SK-N-SH (cell line): ENCODE data around the gene TWF2. TPM values are rescaled to one million over a fixed set of nuclear protein-coding genes. Genes with fewer than 3 reads are reported as not detected.
A peak's percentile ranks its signal among the peaks of the same experiment; 100 is the strongest.

Source experiments
- CTCF ChIA-PET: fragments of 300-600, 350-600 bp; formaldehyde crosslinking; extraction: SDS; loops from one replicate; lab custom pipeline; 2021; lab: Yijun Ruan, JAX
- POLR2A ChIA-PET: fragments of 350-600 bp; sonication (Branson Sonifier 250); formaldehyde crosslinking; extraction: SDS; loops from one replicate; lab custom pipeline; 2020; ENCODE audit warnings: antibody characterized with exemption, inconsistent platforms; lab: Yijun Ruan, JAX
- DNase-seq: peaks from one replicate; pipeline ENCODE4 v3.0.0; 2012
- H2AFZ ChIP-seq: fragments of 200-600 bp; sonication (generic); 2 replicates; pipeline ENCODE4 v1.8.1; 2016; ENCODE audit warnings: antibody characterized with exemption, mild to moderate bottlenecking, low read depth
- H3F3A ChIP-seq: fragments of 200-600 bp; sonication (generic); replicated peaks from 2 replicates; pipeline ENCODE3; 2016; ENCODE audit warnings: antibody characterized with exemption, mild to moderate bottlenecking; ENCODE audit not compliant: insufficient read depth
- H3K27ac ChIP-seq, 2 experiments: fragments of 200-500 bp in 1 of 2; fragments of 200-600 bp in 1 of 2; sonication (Bioruptor generic) in 1 of 2; sonication (generic), shearing (Covaris generic) in 1 of 2; 2 replicates each; pipeline versions ENCODE4 v1.5.1 to v1.6.1; 2014 to 2016; ENCODE audit warnings: low read depth in 2 of 2, inconsistent platforms in 1 of 2, low read length in 1 of 2, mild to moderate bottlenecking in 1 of 2, mixed read lengths in 1 of 2
- H3K27me3 ChIP-seq: fragments of 200-600 bp; sonication (generic), shearing (Covaris generic); 2 replicates; pipeline ENCODE4 v1.6.1; 2016; ENCODE audit warnings: mixed run types; ENCODE audit not compliant: insufficient read depth
- H3K36me3 ChIP-seq, 2 experiments: fragments of 200-500 bp in 1 of 2; fragments of 200-600 bp in 1 of 2; sonication (Bioruptor generic) in 1 of 2; sonication (generic) in 1 of 2; replicated peaks in 1 of 2; 2 replicates each; pipeline versions ENCODE3 to v1.5.1; 2014 to 2016; ENCODE audit warnings: low read length in 1 of 2, mild to moderate bottlenecking in 1 of 2; ENCODE audit not compliant: insufficient read depth in 2 of 2, control insufficient read depth in 1 of 2
- H3K4me1 ChIP-seq, 2 experiments: fragments of 200-500 bp in 1 of 2; fragments of 200-600 bp in 1 of 2; sonication (Bioruptor generic) in 1 of 2; sonication (generic), shearing (Covaris generic) in 1 of 2; 2 replicates each; pipeline versions ENCODE4 v1.5.1 to v1.6.1; 2014 to 2016; ENCODE audit warnings: low read depth in 1 of 2, low read length in 1 of 2, mixed run types in 1 of 2; ENCODE audit not compliant: insufficient read depth in 2 of 2, control insufficient read depth in 1 of 2
- H3K4me2 ChIP-seq: fragments of 200-600 bp; sonication (generic), shearing (Covaris generic); 2 replicates; pipeline ENCODE4 v1.6.1; 2017; ENCODE audit warnings: mixed run types
- H3K4me3 ChIP-seq, 2 experiments: fragments of 200-500 bp in 1 of 2; fragments of 200-600 bp in 1 of 2; sonication (Bioruptor generic) in 1 of 2; sonication (generic), shearing (Covaris generic) in 1 of 2; 2 replicates each; pipeline versions ENCODE4 v1.5.1 to v1.8.1; 2014 to 2016; ENCODE audit warnings: low read depth in 2 of 2, inconsistent platforms in 1 of 2, low read length in 1 of 2, mild to moderate bottlenecking in 1 of 2, mixed read lengths in 1 of 2, moderate library complexity in 1 of 2
- H3K79me2 ChIP-seq: fragments of 200-600 bp; sonication (generic); 2 replicates; pipeline ENCODE4 v1.8.1; 2017; ENCODE audit warnings: mild to moderate bottlenecking; ENCODE audit not compliant: insufficient read depth
- H3K9ac ChIP-seq: fragments of 200-600 bp; sonication (generic); 2 replicates; pipeline ENCODE4 v1.6.1; 2017; ENCODE audit warnings: mixed run types
- H3K9me2 ChIP-seq: fragments of 200-600 bp; sonication (generic); 2 replicates; pipeline ENCODE4 v1.6.1; 2017; ENCODE audit warnings: mixed run types
- H3K9me3 ChIP-seq: fragments of 200-600 bp; sonication (generic); 2 replicates; pipeline ENCODE4 v1.6.1; 2017; ENCODE audit warnings: mixed run types, mild to moderate bottlenecking, moderate library complexity
- H4K20me1 ChIP-seq: fragments of 200-600 bp; sonication (generic); 2 replicates; pipeline ENCODE4 v1.6.1; 2017; ENCODE audit warnings: mild to moderate bottlenecking, mixed run types; ENCODE audit not compliant: insufficient read depth
- CHD2 ChIP-seq: fragments of 150-350 bp; IDR thresholded peaks from 2 replicates; pipeline ENCODE4 v1.6.1; 2018; ENCODE audit warnings: low read length; ENCODE audit not compliant: partially characterized antibody
- FOXM1 ChIP-seq: IDR thresholded peaks from 2 replicates; pipeline ENCODE4 v1.4.0; 2012; ENCODE audit warnings: low read depth, mild to moderate bottlenecking
- GABPA ChIP-seq: IDR thresholded peaks from 2 replicates; pipeline ENCODE4 v1.4.0; 2012; ENCODE audit warnings: low read depth, mild to moderate bottlenecking
- GATA2 ChIP-seq: sonication (generic); formaldehyde crosslinking; IDR thresholded peaks from 2 replicates; pipeline ENCODE4 v1.5.0; 2020; ENCODE audit warnings: mild to moderate bottlenecking, missing genetic modification reagents
- IRF3 ChIP-seq: fragments of 150-350 bp; IDR thresholded peaks from 2 replicates; pipeline ENCODE4 v1.6.1; 2016; ENCODE audit warnings: mild to moderate bottlenecking, low read depth, low read length
- MXI1 ChIP-seq: IDR thresholded peaks from 2 replicates; pipeline ENCODE4 v1.6.1; 2012; ENCODE audit warnings: mild to moderate bottlenecking, low read depth, low read length, improper control_type of control experiment
- NFIC ChIP-seq: IDR thresholded peaks from 2 replicates; pipeline ENCODE4 v1.4.0; 2012; ENCODE audit warnings: borderline replicate concordance
- NRF1 ChIP-seq: IDR thresholded peaks from 2 replicates; pipeline ENCODE4 v1.6.1; 2012; ENCODE audit warnings: low read depth, mild to moderate bottlenecking, low read length
- POLR2AphosphoS5 ChIP-seq: IDR thresholded peaks from 2 replicates; pipeline ENCODE4 v1.6.1; 2012; ENCODE audit warnings: low read depth, low read length
- REST ChIP-seq: IDR thresholded peaks from 2 replicates; pipeline ENCODE4 v1.6.1; 2012; ENCODE audit warnings: mild to moderate bottlenecking, low read depth, low read length, moderate library complexity
- SIN3A ChIP-seq: IDR thresholded peaks from 2 replicates; pipeline ENCODE4 v1.6.1; 2012; ENCODE audit warnings: low read depth, mild to moderate bottlenecking, low read length, moderate library complexity, borderline replicate concordance
- SMC3 ChIP-seq: IDR thresholded peaks from 2 replicates; pipeline ENCODE4 v1.6.1; 2012; ENCODE audit warnings: low read depth, low read length, improper control_type of control experiment
- USF1 ChIP-seq: IDR thresholded peaks from 2 replicates; pipeline ENCODE4 v1.4.0; 2012; ENCODE audit warnings: low read depth, borderline replicate concordance
- WGBS: methylation state at CpG from one replicate; pipeline ENCODE4 v1.1.6; 2017; ENCODE audit warnings: low lambda C conversion rate; 5-methylcytosine and 5-hydroxymethylcytosine counted together
- polyA plus RNA-seq, 3 experiments: library from polyadenylated mRNA; depleted of rRNA; stranded (reverse); fragments of >200 nt; gene quantifications; 2 replicates each; pipeline ENCODE4 v1.2.3, GENCODE V29; 2012

Gene TWF2
- polyA plus RNA-seq, 1 of the 3 experiments (the other 2 are of a cell fraction) = 188 TPM

- no peak overlapping the region for H3K4me3 ChIP-seq
- no peaks in the 10 kb centered on the region for H3K27me3 ChIP-seq
- peaks cover 15 to 20% of the 10 kb centered on the region in 2 experiments for H3K36me3 ChIP-seq
- no peak for DNase-seq
- 0 out of 2 replicates have a peak overlapping the region, but pooled peaks have one; percentile 30 for H2AFZ ChIP-seq
- H3K9me2 ChIP-seq = no peaks in the 10 kb centered on the region
- H3F3A ChIP-seq = peaks cover 15% of the 10 kb centered on the region
- H3K79me2 ChIP-seq = no peaks in the 10 kb centered on the region
- CTCF ChIA-PET = interaction anchor here (1.0 to 16.1 kb wide), 4 partner anchors 8 to 214 kb away, joined by 6 to 257 read pairs (median 26); partner anchors contain the start of gene TWF2
- no peak for TF ChIP-seq NFIC
- no peak for TF ChIP-seq USF1
- TF ChIP-seq FOXM1 = no peak
- no peak for TF ChIP-seq NRF1
- no peak for TF ChIP-seq REST
- no peak for TF ChIP-seq POLR2AphosphoS5
- no peak for TF ChIP-seq MXI1
- TF ChIP-seq GATA2 (CRISPR knock-in tag) = no peak
- no peak for TF ChIP-seq GABPA
- TF ChIP-seq IRF3 = no peak
- TF ChIP-seq SMC3 = no peak
- no peak for TF ChIP-seq CHD2
- no peak for TF ChIP-seq SIN3A
- H3K4me1 ChIP-seq = peaks cover 12 to 19% of the 10 kb centered on the region in 2 experiments; a peak in 3 of 4 replicates
- POLR2A ChIA-PET = no interaction called here
- no peak overlapping the region for H3K27ac ChIP-seq
- H3K4me2 ChIP-seq = no peak overlapping the region
- H3K9me3 ChIP-seq = no peaks in the 10 kb centered on the region
- H4K20me1 ChIP-seq = no peaks in the 10 kb centered on the region
- H3K9ac ChIP-seq = no peak overlapping the region
- WGBS = 92% methylated on average over 7 of the region's 12 CpGs
Measured at GRCh38 chr3:52218454-52218853, 20.5 kb downstream of the TWF2 start.
